ENCODE data around the gene SORBS2. TPM values are rescaled to one million over a fixed set of nuclear protein-coding genes. Genes with fewer than 3 reads are reported as not detected.

The SORBS2 gene
- total RNA-seq, 1 experiment from 2014 or later, result 9.7 TPM

GRCh38 chr4:185681604-185682003 lies 130.4 kb downstream of the SORBS2 start:
- Histone ChIP-seq H3K27me3 (ENCODE audit: insufficient read depth, low read length) (no peaks in the 10 kb centered on the region), H2BK5ac (ENCODE audit: insufficient read length, low read length) (no peak overlapping the region), H2BK20ac (ENCODE audit: low read depth, low read length, poor library complexity, severe bottlenecking) (no peak overlapping the region), H3K79me1 (ENCODE audit: insufficient read depth, low read depth, low read length, poor library complexity, severe bottlenecking) (no peaks in the 10 kb centered on the region), H3K18ac (ENCODE audit: insufficient read length, low read depth, low read length) (no peak overlapping the region), H3K79me2 (ENCODE audit: insufficient read depth, low read length) (no peaks in the 10 kb centered on the region), H4K20me1 (ENCODE audit: control insufficient read depth, insufficient read depth, insufficient read length) (no peaks in the 10 kb centered on the region), H3K4me1 (ENCODE audit: insufficient read depth, low read length) (no peaks in the 10 kb centered on the region; the same call in 1 of the 2 replicates), H3T11ph (ENCODE audit: low read length) (no peak overlapping the region), H3K23ac (ENCODE audit: insufficient read length, low read depth, low read length) (no peak overlapping the region), H2AFZ (ENCODE audit: low read length) (no peak overlapping the region), H3K4ac (ENCODE audit: low read depth, low read length) (no peak overlapping the region), H2BK120ac (ENCODE audit: low read depth, low read length, poor library complexity, severe bottlenecking) (no peak overlapping the region), H3K14ac (ENCODE audit: insufficient read depth, low read length) (no peak overlapping the region), H3K4me2 (ENCODE audit: insufficient read depth, insufficient read length, low read length) (no peak overlapping the region), H2BK12ac (ENCODE audit: insufficient read length, low read depth, low read length) (no peak overlapping the region), H4K5ac (ENCODE audit: insufficient read length, low read depth, low read length) (no peak overlapping the region), H3K9ac (ENCODE audit: extremely low read depth, insufficient read length, low read length) (no peak overlapping the region), H3K9me3 (ENCODE audit: control insufficient read depth, low read depth, low read length) (no peaks in the 10 kb centered on the region), H2AK5ac (ENCODE audit: insufficient read length, low read length) (no peak overlapping the region), H2BK15ac (ENCODE audit: low read depth, low read length) (no peak overlapping the region), H3K56ac (ENCODE audit: insufficient read length, low read depth, low read length) (no peak overlapping the region), H3K27ac (ENCODE audit: insufficient read length, low read depth, low read length) (no peak overlapping the region), H3K23me2 (ENCODE audit: insufficient read length, low read depth, low read length, poor library complexity, severe bottlenecking) (no peaks in the 10 kb centered on the region), H4K91ac (ENCODE audit: insufficient read length, low read depth, low read length) (no peak overlapping the region), H4K8ac (replicated peaks; ENCODE audit: insufficient read length, low read depth, low read length) (no peak overlapping the region)
- Mint-ChIP-seq H3K27me3 (ENCODE audit: low read depth) (no peaks in the 10 kb centered on the region), H3K27ac (peak overlapping the region in 1 of 3 experiments; percentile 45; a peak in 1 of 7 replicates), H3K4me1 (peaks cover 9 to 16% of the 10 kb centered on the region in 2 experiments), H3K4me3 (no peak overlapping the region), H3K36me3 (ENCODE audit: insufficient read depth in 1 of 3, low read depth in 3 of 3) (peaks cover 3 to 14% (median 10%) of the 10 kb centered on the region in 3 experiments; a peak in 5 of 7 replicates), H3K9me3 (no peaks in the 10 kb centered on the region)
- no peak for DNase-seq
- no CpG with 5 or more reads among the region's 6 CpGs for WGBS (ENCODE audit: extremely low coverage, insufficient read length, low lambda C conversion rate)
- no peak for TF ChIP-seq CTCF (conservative IDR thresholded peaks at IDR 0.05)
